Left lung (tissue), 10 donors: ENCODE results near the gene BEST2. TPM values are rescaled to one million over a fixed set of nuclear protein-coding genes. Genes with fewer than 3 reads are reported as not detected.

Experiments used
- ATAC-seq: fragments of 200-7000 bp; cut with Tn5 transposase; one replicate; pipeline ENCODE4 v1.9.1; 2020; ENCODE audit warnings: moderate library complexity
- DNase-seq, 4 donors: peaks; one replicate each; pipeline ENCODE4 v3.0.0-alpha.2; 2013 to 2020
- H3K27ac ChIP-seq, 2 donors: fragments of 200-600 bp; sonication (generic) in 1 of 2; one replicate each; pipeline versions ENCODE4 v1.5.0 to v1.8.0; 2020 to 2021
- H3K27me3 ChIP-seq, 2 donors: fragments of 200-600 bp; sonication (generic) in 1 of 2; one replicate each; pipeline versions ENCODE4 v1.5.0 to v1.8.0; 2020 to 2021
- H3K36me3 ChIP-seq, 2 donors: fragments of 200-600 bp; sonication (generic) in 1 of 2; one replicate each; pipeline versions ENCODE4 v1.5.0 to v1.8.0; 2020 to 2021
- H3K4me1 ChIP-seq, 2 donors: fragments of 200-600 bp; one replicate each; pipeline ENCODE4 v1.8.0; 2021
- H3K4me3 ChIP-seq, 2 donors: fragments of 200-600 bp; sonication (generic) in 1 of 2; one replicate each; pipeline versions ENCODE4 v1.5.0 to v1.8.0; 2020 to 2021; ENCODE audit warnings: mild to moderate bottlenecking in 1 of 2
- H3K9me3 ChIP-seq, 2 donors: fragments of 200-600 bp; sonication (generic) in 1 of 2; one replicate each; pipeline versions ENCODE4 v1.5.0 to v1.8.0; 2020 to 2021
- CTCF ChIP-seq, 2 donors: fragments of 200-600 bp; sonication (generic) in 1 of 2; IDR thresholded peaks; one replicate each; pipeline versions ENCODE4 v1.5.0 to v1.8.0; 2021; ENCODE audit warnings: antibody characterized with exemption in 2 of 2
- intact Hi-C, 2 donors: fragments of 100-400 bp; cut with DNase I; formaldehyde crosslinking; loops; one replicate each; pipeline versions ENCODE4 v1.11.2 to v1.14.2; 2022
- polyA plus RNA-seq, 6 donors: library from polyadenylated mRNA; unstranded; fragments of 120-200 nt; gene quantifications; one replicate each; pipeline ENCODE4 v1.2.1, GENCODE V29; 2013; ENCODE audit not compliant: insufficient read length in 6 of 6
- total RNA-seq, 2 donors: library from RNA; stranded (reverse); fragmentation: NEBNext Ultra II Directional; extraction: Animal tissue kit (Norgen Biotek cat#: 25700); gene quantifications; one replicate each; pipeline ENCODE4 v1.2.1, GENCODE V29; 2021
- donor health status: DM: no; HTN: yes; CAD: no.
- donor health status: DM: no; HTN: no; CAD: no.

Gene BEST2
- total and polyA plus RNA-seq, 8 donors, result 0.08 to 0.17 (median 0.12) TPM; not detected in 4

GRCh38 chr19:12730064-12730463, 21.5 kb upstream of the BEST2 start:
- H3K4me1 ChIP-seq, result peaks cover 16 to 43% of the 10 kb centered on the region in 2 donors
- intact Hi-C loops, result no loop called here
- no peak overlapping the region for H3K4me3 ChIP-seq
- ATAC-seq (no peak), DNase-seq (no peak)
- H3K9me3 ChIP-seq, result no peaks in the 10 kb centered on the region
- no peaks in the 10 kb centered on the region for H3K27me3 ChIP-seq
- H3K27ac ChIP-seq, result no peak overlapping the region
- no peak for TF ChIP-seq CTCF (IDR thresholded peaks at IDR 0.05)
- H3K36me3 ChIP-seq, result peaks cover 0 to 49% of the 10 kb centered on the region in 2 donors

GRCh38 chr19:12731337-12731736, 20.3 kb upstream of the BEST2 start:
- Histone ChIP-seq H3K9me3 (no peaks in the 10 kb centered on the region), H3K4me3 (no peak overlapping the region), H3K27ac (no peak overlapping the region), H3K4me1 (peaks cover 16 to 54% of the 10 kb centered on the region in 2 donors), H3K36me3 (peaks cover 0 to 49% of the 10 kb centered on the region in 2 donors), H3K27me3 (no peaks in the 10 kb centered on the region)
- DNase-seq (no peak), ATAC-seq (no peak)
- intact Hi-C loops, result no loop called here
- no peak for TF ChIP-seq CTCF (IDR thresholded peaks at IDR 0.05)

- peaks cover 0 to 40% of the 10 kb centered on the region in 2 donors for H3K36me3 ChIP-seq
- peak in 1 of 2 donors; percentile 10 for TF ChIP-seq CTCF (IDR thresholded peaks at IDR 0.05)
- H3K27me3 ChIP-seq, result no peaks in the 10 kb centered on the region
- H3K4me3 ChIP-seq, result peak overlapping the region; percentile 93 to 98
- intact Hi-C loops, result no loop called here
- no peak for ATAC-seq
- no peaks in the 10 kb centered on the region for H3K9me3 ChIP-seq
- H3K27ac ChIP-seq, result peak overlapping the region; percentile 89 to 97
- peaks cover 24 to 69% of the 10 kb centered on the region in 2 donors for H3K4me1 ChIP-seq
- no peak for DNase-seq
These were observed 18.0 kb upstream of the BEST2 start for GRCh38 chr19:12733369-12734214.

GRCh38 chr19:12736995-12737834, 14.4 kb upstream of the BEST2 start, which contains the start of gene GET3:
Gene GET3 (plus strand): TSS chr19:12737497. CDS start chr19:12737506, 9 bp downstream.
- no peaks in the 10 kb centered on the region for H3K27me3 ChIP-seq
- H3K4me1 ChIP-seq, result peaks cover 23 to 50% of the 10 kb centered on the region in 2 donors
- peak within 1 kb of the TSS; percentile 81 to 98 for H3K4me3 ChIP-seq
- peak; percentile 89 to 98 (median 94) for DNase-seq
- intact Hi-C loops, result no loop called here
- peaks cover 0 to 40% of the 10 kb centered on the region in 2 donors for H3K36me3 ChIP-seq
- ATAC-seq, result peak; percentile 88
- no peak for TF ChIP-seq CTCF (IDR thresholded peaks at IDR 0.05)
- H3K9me3 ChIP-seq, result no peaks in the 10 kb centered on the region
- H3K27ac ChIP-seq, result peak within 1 kb of the TSS; percentile 88 to 95
